Left forelimb (tissue), 1 donor: ENCODE data around the gene WLS.

Experiments
- DNase-seq: peaks from one replicate; pipeline ENCODE4 v3.0.0-alpha.2; 2018; ENCODE audit warnings: low spot score

WLS gene

DNA sequence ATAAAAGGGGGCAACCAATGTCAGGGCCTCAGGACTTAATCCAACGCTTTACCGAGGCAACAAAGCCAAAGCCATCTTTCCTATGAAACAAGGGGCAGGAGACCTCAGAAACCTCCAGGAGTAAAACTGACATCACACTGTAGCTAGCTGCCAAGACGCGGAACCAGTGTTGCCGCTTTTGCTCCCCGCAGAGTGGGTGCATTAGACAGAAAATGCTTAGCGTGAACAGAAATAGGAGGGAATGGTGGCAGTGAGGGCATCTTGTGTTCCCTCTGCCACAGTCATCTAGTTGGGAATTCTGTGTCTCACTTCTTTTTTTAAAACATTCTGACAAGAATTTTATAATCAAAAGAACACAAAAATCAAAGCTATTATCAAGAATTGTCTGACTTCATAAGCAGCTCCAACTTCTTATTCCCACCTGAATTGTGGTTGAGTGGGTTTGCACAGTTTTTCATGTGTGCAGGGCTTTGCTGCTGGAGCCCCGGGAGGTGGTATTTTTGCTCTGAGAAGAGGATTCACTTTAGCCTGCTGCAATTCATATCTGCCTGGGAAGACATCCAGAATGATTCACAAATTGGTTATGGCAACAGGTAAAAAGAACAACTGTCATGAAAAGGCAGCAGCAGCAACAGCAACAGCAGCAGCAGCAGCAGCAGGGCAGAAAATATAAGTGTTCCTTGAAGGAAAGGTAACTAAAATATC, 99.7 kb downstream of the WLS start:
- no peak for DNase-seq

- DNase-seq = no peak
These were observed 101.1 kb downstream of the WLS start for GRCh38 chr1:68131261-68131660.

- no peak for DNase-seq
These were observed 102.6 kb downstream of the WLS start for GRCh38 chr1:68129536-68130250.

DNA sequence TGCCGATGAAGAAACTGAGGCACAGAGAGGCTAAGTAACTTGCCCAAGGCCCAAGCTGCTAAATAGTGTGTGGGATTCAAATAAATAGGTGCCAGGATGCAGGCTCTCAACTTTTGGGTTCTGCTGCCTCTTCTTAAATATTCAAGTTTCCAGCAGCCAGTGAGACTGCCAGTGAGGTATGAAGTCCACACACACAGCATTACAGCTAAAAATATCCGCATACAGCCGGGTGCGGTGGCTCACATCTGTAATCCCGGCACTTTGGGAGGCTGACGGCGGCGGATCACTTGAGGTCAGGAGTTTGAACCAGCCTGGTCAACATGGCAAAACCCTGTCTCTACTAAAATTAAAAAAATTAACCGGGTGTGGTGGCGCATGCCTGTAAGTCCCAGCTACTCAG, 103.5 kb downstream of the WLS start:
- no peak for DNase-seq

GRCh38 chr1:68128157-68128556, 104.2 kb downstream of the WLS start:
- DNase-seq = no peak

DNA sequence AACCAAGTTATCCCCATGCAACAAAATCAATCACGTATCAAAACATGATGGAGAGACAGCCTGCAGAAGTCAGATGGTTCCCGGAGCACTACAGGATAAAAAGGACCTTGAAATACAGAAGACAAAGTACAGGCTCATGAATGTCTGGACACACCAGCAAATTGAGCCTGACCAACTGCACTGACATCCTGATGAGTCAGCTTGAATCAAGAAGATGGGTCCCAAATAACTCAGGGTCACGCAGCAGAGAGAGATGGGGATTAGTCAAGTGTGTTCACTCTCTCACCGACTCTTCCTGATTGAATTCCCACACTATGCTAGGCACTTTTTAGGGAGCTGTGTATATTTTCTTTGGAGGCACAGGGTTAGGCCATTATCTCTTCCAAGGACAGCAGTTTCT, 110.8 kb downstream of the WLS start:
- no peak for DNase-seq

GRCh38 chr1:68120136-68120791, 112.1 kb downstream of the WLS start:
- DNase-seq = no peak

DNA sequence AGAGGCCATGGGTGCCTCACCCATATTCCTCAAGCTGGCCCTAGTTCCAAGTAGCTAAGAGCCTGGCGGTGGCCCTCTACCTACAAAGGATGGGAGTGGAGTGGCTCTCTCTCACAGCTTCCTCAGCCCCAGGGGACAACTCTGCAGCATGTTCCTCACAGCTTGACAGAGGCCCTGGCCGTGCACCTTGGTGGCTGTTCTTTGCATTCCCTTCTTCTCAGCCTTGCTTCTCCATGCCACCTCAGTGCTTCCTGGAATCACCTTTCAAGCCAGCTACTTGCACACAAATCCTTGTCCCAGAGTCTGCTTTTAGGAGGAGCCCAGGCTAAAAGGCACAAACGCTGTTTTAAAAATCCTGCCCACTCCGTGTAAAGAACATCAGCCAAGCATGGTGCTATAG, 112.9 kb downstream of the WLS start:
- DNase-seq = no peak

DNA sequence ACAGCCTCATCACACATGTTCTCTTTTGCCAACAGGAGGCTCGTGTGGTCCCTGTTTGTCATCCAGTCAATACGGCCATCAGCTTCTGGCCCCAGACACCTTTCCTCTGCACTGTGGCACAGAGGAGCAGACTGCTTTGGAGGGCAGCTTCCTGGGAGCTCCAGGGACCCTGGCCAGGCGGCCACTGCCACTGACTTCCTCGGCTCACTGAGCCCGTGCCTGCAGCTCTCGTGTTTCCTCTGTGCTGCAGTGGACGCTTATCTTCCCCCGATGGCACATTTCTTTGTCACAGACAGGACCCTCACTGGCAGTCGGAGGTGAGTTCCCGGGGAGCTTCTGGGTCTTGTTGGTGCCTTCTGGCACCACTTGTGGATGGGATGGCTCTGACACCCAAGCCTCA, 114.9 kb downstream of the WLS start:
- no peak for DNase-seq

GRCh38 chr1:68116643-68117235, 115.6 kb downstream of the WLS start:
- DNase-seq = no peak

- DNase-seq = no peak
These were observed 117.0 kb downstream of the WLS start for GRCh38 chr1:68115308-68115707.

GRCh38 chr1:68113966-68114365, 118.4 kb downstream of the WLS start:
- no peak for DNase-seq

DNA sequence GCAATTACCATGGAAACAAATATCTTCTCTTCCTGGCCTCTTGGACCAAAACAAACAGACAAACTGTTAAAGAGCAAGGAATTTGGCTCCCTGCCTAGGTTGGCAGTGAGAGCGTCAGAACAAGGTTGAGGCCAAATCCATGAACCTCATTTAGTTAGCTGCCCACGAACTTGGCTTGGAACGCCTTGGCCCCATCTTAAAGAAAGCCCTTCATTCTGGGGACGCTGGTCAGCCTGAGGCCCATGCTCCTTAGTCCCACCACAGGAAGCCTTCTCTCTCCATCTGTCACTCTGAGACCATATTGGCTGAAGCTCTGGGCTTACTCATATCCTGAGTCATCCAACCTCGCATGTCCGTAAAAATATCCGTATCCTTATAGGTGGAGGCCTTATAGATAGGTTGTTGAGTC, 119.5 kb downstream of the WLS start:
- no peak for DNase-seq

GRCh38 chr1:68111519-68112436, 120.5 kb downstream of the WLS start:
- no peak for DNase-seq

- no peak for DNase-seq
These were observed 124.6 kb downstream of the WLS start for GRCh38 chr1:68107771-68108170.

- DNase-seq = no peak
These were observed 128.3 kb downstream of the WLS start for GRCh38 chr1:68103884-68104554.

DNA sequence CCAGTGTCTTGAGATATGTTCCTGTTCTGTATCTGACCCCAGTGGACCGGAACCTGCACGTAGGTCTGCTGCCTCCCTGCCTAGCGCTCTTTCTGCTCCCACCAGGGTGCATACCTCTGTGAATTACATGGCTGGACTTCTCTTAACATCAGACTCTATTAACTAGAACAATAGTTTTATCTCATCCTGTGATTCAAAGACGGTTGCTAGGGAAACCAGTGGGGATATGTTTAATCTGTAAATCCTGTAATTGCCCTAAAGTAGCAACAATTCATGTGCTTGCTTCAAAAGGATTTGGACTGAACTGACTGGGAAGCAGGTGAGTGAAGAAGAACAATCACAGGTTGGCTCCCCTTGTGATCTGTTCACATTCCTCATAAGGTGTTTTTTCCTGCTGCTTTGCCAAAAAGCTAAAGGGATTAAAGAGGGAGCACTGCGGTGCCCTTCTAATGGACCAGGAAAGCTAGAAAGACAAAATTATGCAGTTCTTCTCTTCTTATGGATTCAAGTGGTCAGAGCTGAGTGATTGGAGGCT, 129.2 kb downstream of the WLS start:
- no peak for DNase-seq

DNA sequence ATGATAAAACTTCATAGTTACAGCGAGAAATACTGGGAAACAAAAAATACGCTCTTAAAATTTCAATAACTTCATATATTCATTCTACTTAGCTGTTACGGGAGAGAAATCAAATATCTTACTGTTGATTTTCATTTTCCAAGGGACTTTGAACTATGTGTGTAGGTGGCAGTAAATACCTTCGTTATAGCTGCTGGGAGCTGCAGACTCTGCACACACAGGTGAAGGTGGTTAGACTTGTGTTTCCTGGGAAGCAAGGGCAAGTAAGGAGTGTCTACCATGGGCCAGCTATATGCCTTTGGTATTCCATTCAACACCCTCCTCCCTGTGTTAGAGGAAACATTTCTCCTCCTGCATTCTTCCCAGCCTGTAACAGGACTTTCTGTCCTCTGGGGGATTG, 130.5 kb downstream of the WLS start:
- no peak for DNase-seq

DNA sequence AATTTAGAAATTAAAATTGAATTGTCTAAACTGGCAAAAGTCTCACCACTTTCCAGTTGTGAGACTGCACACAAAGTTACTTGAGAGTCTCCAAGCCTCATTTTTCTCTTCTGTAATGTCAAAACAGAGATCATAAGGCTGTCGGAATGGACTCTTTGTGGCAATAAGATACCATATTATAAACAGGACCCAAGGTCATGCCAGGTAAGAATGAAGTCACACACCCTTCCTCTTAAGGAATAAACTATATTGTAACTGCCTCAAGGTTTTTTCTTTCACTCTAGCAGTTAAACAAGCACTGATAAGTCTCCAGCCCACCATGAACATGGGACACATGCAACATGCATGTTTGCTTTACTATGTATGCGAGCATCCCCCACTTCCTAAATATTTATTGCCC, 131.8 kb downstream of the WLS start:
- no peak for DNase-seq

GRCh38 chr1:68093737-68094136, 138.6 kb downstream of the WLS start:
- no peak for DNase-seq

DNA sequence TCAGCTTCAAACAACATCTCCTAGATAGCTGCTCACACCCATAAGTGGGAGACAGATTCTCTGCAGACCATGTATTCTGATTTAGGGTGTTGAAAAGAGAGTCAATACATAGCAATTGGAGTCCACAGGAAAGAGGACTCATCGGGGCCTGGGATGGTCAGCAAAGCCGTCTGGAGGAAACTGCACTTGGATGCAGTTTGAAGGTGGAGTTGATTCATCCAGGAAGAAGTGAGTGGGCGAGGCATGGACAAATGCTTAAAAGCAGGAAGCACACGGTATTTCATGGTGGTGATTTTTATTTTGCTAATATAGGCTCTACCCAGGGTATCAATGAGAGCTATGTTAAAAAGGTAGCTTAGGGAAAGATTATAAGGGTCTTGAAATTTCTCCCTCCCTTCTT, 145.1 kb downstream of the WLS start:
- DNase-seq = no peak
